ENCODE data around the gene FBRS. TPM values are rescaled to one million over a fixed set of nuclear protein-coding genes. Genes with fewer than 3 reads are reported as not detected.
A peak's percentile ranks its signal among the peaks of the same experiment; 100 is the strongest.

FBRS gene
- total RNA-seq, 3 donors from 2014 or later: 82.6 to 97.1 (median 85.8) TPM

- DNase-seq (peak in 1 of 3 donors; percentile 81), ATAC-seq (no peak)
- intact Hi-C loops (cut with DNase I, micrococcal nuclease): no loop called here
- TF ChIP-seq CTCF (IDR thresholded peaks at IDR 0.05): no peak
- Histone ChIP-seq H3K9me3 (no peaks in the 10 kb centered on the region), H3K36me3 (ENCODE audit: low read depth) (peaks cover under 1% of the 10 kb centered on the region), H3K4me1 (ENCODE audit: low read depth) (peaks cover 10% of the 10 kb centered on the region), H3K4me3 (peak overlapping the region; percentile 82)
Measured at GRCh38 chr16:30649725-30650368, 8.4 kb upstream of the FBRS start.

GRCh38 chr16:30650369-30651123, 7.7 kb upstream of the FBRS start, which contains the start of gene PRR14:
Gene PRR14, plus strand, starts transcription at chr16:30650960. Its CDS starts 686 bp downstream, at chr16:30651646.
- intact Hi-C loops (cut with DNase I, micrococcal nuclease): no loop called here
- Histone ChIP-seq H3K36me3 (ENCODE audit: low read depth) (peaks cover 4% of the 10 kb centered on the region), H3K4me1 (ENCODE audit: low read depth) (peaks cover 10% of the 10 kb centered on the region), H3K9me3 (no peaks in the 10 kb centered on the region), H3K4me3 (peak within 1 kb of the TSS; percentile 82)
- TF ChIP-seq CTCF (IDR thresholded peaks at IDR 0.05): peak; percentile 16
- ATAC-seq (peak; percentile 91), DNase-seq (peak; percentile 99 to 100 (median 100))

GRCh38 chr16:30651124-30652004, 6.9 kb upstream of the FBRS start:
- peaks cover 10% of the 10 kb centered on the region for H3K4me1 ChIP-seq (ENCODE audit: low read depth)
- DNase-seq (peak; percentile 65 to 86 (median 85)), ATAC-seq (peak; percentile 80)
- TF ChIP-seq CTCF (IDR thresholded peaks at IDR 0.05): peak; percentile 79
- peaks cover 4% of the 10 kb centered on the region for H3K36me3 ChIP-seq (ENCODE audit: low read depth)
- intact Hi-C loops (cut with DNase I, micrococcal nuclease): no loop called here
- H3K4me3 ChIP-seq: peak overlapping the region; percentile 82
- H3K9me3 ChIP-seq: no peaks in the 10 kb centered on the region

DNA sequence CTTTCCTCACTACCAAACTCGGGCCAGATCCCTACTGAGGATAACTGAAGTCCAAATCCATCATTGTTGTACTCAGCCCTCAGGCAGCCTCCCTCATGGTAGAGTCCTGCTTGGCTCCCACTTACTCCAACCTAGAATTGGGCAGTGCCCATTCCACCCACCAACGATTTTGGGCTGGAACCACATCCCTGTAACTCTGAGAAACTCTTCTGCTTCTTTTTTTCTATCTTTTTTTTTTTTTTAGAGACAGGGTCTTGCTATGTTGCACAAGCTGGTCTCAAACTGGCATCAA, 6.3 kb upstream of the FBRS start:
- H3K4me3 ChIP-seq: no peak overlapping the region
- ATAC-seq (no peak), DNase-seq (no peak)
- no peaks in the 10 kb centered on the region for H3K9me3 ChIP-seq
- H3K4me1 ChIP-seq (ENCODE audit: low read depth): peaks cover 15% of the 10 kb centered on the region
- no peak for TF ChIP-seq CTCF (IDR thresholded peaks at IDR 0.05)
- intact Hi-C loops (cut with DNase I, micrococcal nuclease): no loop called here
- H3K36me3 ChIP-seq (ENCODE audit: low read depth): peaks cover 4% of the 10 kb centered on the region

DNA sequence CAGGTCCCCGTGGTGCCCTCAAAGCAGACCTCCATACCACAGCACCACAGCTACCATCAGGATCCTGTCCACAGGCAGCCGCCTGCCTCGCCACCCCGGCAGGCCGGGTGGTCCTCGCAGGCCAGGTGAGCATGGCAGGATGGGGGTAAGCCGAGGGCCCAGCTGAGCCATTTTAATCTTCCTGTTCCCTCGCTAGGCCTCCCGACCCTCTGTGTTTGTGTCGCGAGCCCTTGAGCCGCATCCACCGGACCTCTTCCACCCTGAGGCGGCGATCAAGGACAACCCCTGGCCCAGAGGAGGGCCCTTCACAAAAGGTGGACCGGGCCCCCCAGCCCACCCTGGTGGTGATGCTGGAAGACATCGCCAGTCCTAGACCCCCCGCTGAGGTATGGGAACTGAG, 5.5 kb upstream of the FBRS start:
- DNase-seq (no peak), ATAC-seq (no peak)
- H3K9me3 ChIP-seq: no peaks in the 10 kb centered on the region
- peaks cover 22% of the 10 kb centered on the region for H3K4me1 ChIP-seq (ENCODE audit: low read depth)
- peaks cover 4% of the 10 kb centered on the region for H3K36me3 ChIP-seq (ENCODE audit: low read depth)
- intact Hi-C loops (cut with DNase I, micrococcal nuclease): no loop called here
- no peak for TF ChIP-seq CTCF (IDR thresholded peaks at IDR 0.05)
- H3K4me3 ChIP-seq: no peak overlapping the region
